Neural progenitor cell (in vitro differentiated cells): ENCODE data around the gene IFI27L1. TPM values are rescaled to one million over a fixed set of nuclear protein-coding genes. Genes with fewer than 3 reads are reported as not detected.
A peak's percentile ranks its signal among the peaks of the same experiment; 100 is the strongest.
"Not testable (repeated sequence)": the region's sequence is repeated elsewhere in the genome, so short reads cannot be mapped to it uniquely, and the experiment has no call there.

Experiments
- DNase-seq: peaks from one replicate; pipeline ENCODE4 v3.0.0-alpha.2; 2016; ENCODE audit warnings: low spot score
- H2AFZ ChIP-seq: fragments of 200-600 bp; sonication (generic); replicated peaks from 2 replicates; pipeline ENCODE4 v1.6.1; 2016; ENCODE audit warnings: antibody characterized with exemption
- H3F3A ChIP-seq: fragments of 200-600 bp; sonication (generic); 2 replicates; pipeline ENCODE4 v1.6.1; 2016; ENCODE audit warnings: antibody characterized with exemption, low read depth
- H3K27ac ChIP-seq: fragments of 200-600 bp; sonication (generic); 2 replicates; pipeline ENCODE4 v1.5.1; 2016; ENCODE audit warnings: mild to moderate bottlenecking
- H3K27me3 ChIP-seq: fragments of 200-600 bp; sonication (generic); 2 replicates; pipeline ENCODE4 v1.6.1; 2016; ENCODE audit warnings: mild to moderate bottlenecking, moderate library complexity
- H3K36me3 ChIP-seq: fragments of 200-600 bp; sonication (generic); 2 replicates; pipeline ENCODE4 v1.5.1; 2016
- H3K4me1 ChIP-seq: fragments of 200-600 bp; sonication (generic); 2 replicates; pipeline ENCODE4 v1.6.1; 2016; ENCODE audit warnings: mixed run types
- H3K4me2 ChIP-seq: fragments of 200-600 bp; sonication (generic); 2 replicates; pipeline ENCODE4 v1.6.1; 2016
- H3K4me3 ChIP-seq: fragments of 200-600 bp; sonication (generic); 2 replicates; pipeline ENCODE4 v1.5.1; 2016
- H3K79me2 ChIP-seq: fragments of 200-600 bp; sonication (generic); 2 replicates; pipeline ENCODE4 v1.6.1; 2016; ENCODE audit warnings: low read depth
- H3K9ac ChIP-seq: fragments of 200-600 bp; sonication (generic); 2 replicates; pipeline ENCODE4 v1.6.1; 2016
- H3K9me3 ChIP-seq: fragments of 200-600 bp; sonication (generic); 2 replicates; pipeline ENCODE4 v1.5.1; 2016; ENCODE audit warnings: low read depth
- H4K20me1 ChIP-seq: fragments of 200-600 bp; sonication (generic); 2 replicates; pipeline ENCODE4 v1.6.1; 2016; ENCODE audit warnings: low read depth
- H3K27ac Mint-ChIP-seq: 3 replicates; pipeline ENCODE4 v1.8.0; 2021; ENCODE audit warnings: mixed read lengths
- H3K27me3 Mint-ChIP-seq: 2 replicates; pipeline ENCODE4 v1.8.0; 2022; ENCODE audit warnings: low read depth, mild to moderate bottlenecking, inconsistent platforms, moderate library complexity, mixed read lengths; ENCODE audit not compliant: insufficient read depth
- H3K36me3 Mint-ChIP-seq: 3 replicates; pipeline ENCODE4 v1.8.0; 2021; ENCODE audit warnings: mixed read lengths
- H3K4me1 Mint-ChIP-seq: 3 replicates; pipeline ENCODE4 v1.8.0; 2021; ENCODE audit warnings: mixed read lengths
- H3K4me3 Mint-ChIP-seq: 3 replicates; pipeline ENCODE4 v1.8.0; 2021; ENCODE audit warnings: mild to moderate bottlenecking, moderate library complexity, mixed read lengths
- H3K9me3 Mint-ChIP-seq: 3 replicates; pipeline ENCODE4 v1.8.0; 2020; ENCODE audit warnings: mixed read lengths
- CTCF ChIP-seq: fragments of 200-600 bp; sonication (generic); IDR thresholded peaks from 2 replicates; pipeline ENCODE4 v1.5.1; 2017; ENCODE audit warnings: antibody characterized with exemption, mild to moderate bottlenecking
- EZH2 ChIP-seq: fragments of 200-600 bp; sonication (generic); IDR thresholded peaks from 2 replicates; pipeline ENCODE4 v1.6.1; 2017; ENCODE audit warnings: antibody characterized with exemption, mild to moderate bottlenecking, moderate library complexity
- EZH2phosphoT487 ChIP-seq: fragments of 200-600 bp; sonication (generic); IDR thresholded peaks from 2 replicates; pipeline ENCODE4 v1.6.1; 2017; ENCODE audit warnings: antibody characterized with exemption
- total RNA-seq: library from RNA; depleted of rRNA; stranded (reverse); fragments of >200 nt; gene quantifications from 2 replicates; pipeline ENCODE4 v1.2.3, GENCODE V29; 2015; ENCODE audit warnings: low replicate concordance

Gene IFI27L1
- total RNA-seq, 1 donor from 2014 or later = 10.8 TPM

GRCh38 chr14:94059998-94060397 is 21.1 kb upstream of the IFI27L1 start:
- H3K36me3 Mint-ChIP-seq = peaks cover 43% of the 10 kb centered on the region
- H3K4me1 Mint-ChIP-seq = no peaks in the 10 kb centered on the region
- Histone ChIP-seq H3F3A (no peaks in the 10 kb centered on the region), H3K4me3 (no peak overlapping the region), H4K20me1 (peaks cover 14% of the 10 kb centered on the region), H3K36me3 (no peaks in the 10 kb centered on the region), H3K4me2 (no peak overlapping the region), H3K27me3 (no peaks in the 10 kb centered on the region), H3K9me3 (no peaks in the 10 kb centered on the region), H3K27ac (no peak overlapping the region), H3K79me2 (peaks cover 25% of the 10 kb centered on the region), H3K9ac (no peak overlapping the region), H2AFZ (no peak overlapping the region), H3K4me1 (no peaks in the 10 kb centered on the region)
- H3K4me3 Mint-ChIP-seq = no peak overlapping the region
- peaks cover under 1% of the 10 kb centered on the region for H3K27me3 Mint-ChIP-seq
- no peak overlapping the region for H3K27ac Mint-ChIP-seq
- no peak for TF ChIP-seq EZH2
- TF ChIP-seq EZH2phosphoT487 = no peak
- no peak for TF ChIP-seq CTCF
- no peak for DNase-seq
- H3K9me3 Mint-ChIP-seq = no peaks in the 10 kb centered on the region

- H3K9me3 Mint-ChIP-seq = peaks cover 11% of the 10 kb centered on the region
These were observed 18.7 kb upstream of the IFI27L1 start for GRCh38 chr14:94062344-94062940.

GRCh38 chr14:94066089-94066676 is 14.9 kb upstream of the IFI27L1 start:
- Mint-ChIP-seq H3K36me3 (peaks cover 52% of the 10 kb centered on the region), H3K9me3 (peaks cover 44% of the 10 kb centered on the region), H3K27ac (peak overlapping the region; percentile 50), H3K4me3 (no peak overlapping the region), H3K27me3 (peaks cover 6% of the 10 kb centered on the region), H3K4me1 (peaks cover 5% of the 10 kb centered on the region)
- Histone ChIP-seq H3K9ac (no peak overlapping the region), H3F3A (no peaks in the 10 kb centered on the region), H3K27me3 (no peaks in the 10 kb centered on the region), H3K36me3 (no peaks in the 10 kb centered on the region), H4K20me1 (peaks cover 10% of the 10 kb centered on the region), H3K9me3 (no peaks in the 10 kb centered on the region), H3K79me2 (peaks cover 85% of the 10 kb centered on the region), H2AFZ (no peak overlapping the region), H3K4me3 (no peak overlapping the region), H3K4me2 (no peak overlapping the region), H3K27ac (no peak overlapping the region), H3K4me1 (peaks cover 8% of the 10 kb centered on the region)
- TF ChIP-seq EZH2 = no peak
- no peak for TF ChIP-seq CTCF
- TF ChIP-seq EZH2phosphoT487 = no peak
- no peak for DNase-seq

More at GRCh38 chr14:94062344-94062940, 18.7 kb upstream of the IFI27L1 start:
- Histone ChIP-seq H3K9ac (no peak overlapping the region), H3K79me2 (peaks cover 47% of the 10 kb centered on the region), H4K20me1 (peaks cover 14% of the 10 kb centered on the region), H3K4me3 (no peak overlapping the region), H3K9me3 (no peaks in the 10 kb centered on the region), H3K27ac (no peak overlapping the region), H2AFZ (no peak overlapping the region), H3K4me2 (no peak overlapping the region), H3K36me3 (no peaks in the 10 kb centered on the region), H3K4me1 (peaks cover 8% of the 10 kb centered on the region), H3F3A (no peaks in the 10 kb centered on the region), H3K27me3 (no peaks in the 10 kb centered on the region)
- no peak for DNase-seq
- TF ChIP-seq EZH2phosphoT487 (no peak), CTCF (no peak), EZH2 (no peak)
- Mint-ChIP-seq H3K27me3 (peaks cover 6% of the 10 kb centered on the region), H3K27ac (no peak overlapping the region), H3K4me1 (peaks cover 5% of the 10 kb centered on the region), H3K4me3 (no peak overlapping the region), H3K36me3 (peaks cover 37% of the 10 kb centered on the region)

GRCh38 chr14:94072076-94072475 is 9.0 kb upstream of the IFI27L1 start:
- peaks cover 15% of the 10 kb centered on the region for H3K9me3 ChIP-seq
- not testable (repeated sequence) for H3K27ac ChIP-seq, H4K20me1 ChIP-seq, H2AFZ ChIP-seq, DNase-seq, H3K4me2 ChIP-seq, H3K4me3 Mint-ChIP-seq, H3K27ac Mint-ChIP-seq, H3K4me1 ChIP-seq, H3K9ac ChIP-seq, H3K4me1 Mint-ChIP-seq, H3K27me3 ChIP-seq, H3K27me3 Mint-ChIP-seq, H3F3A ChIP-seq, H3K4me3 ChIP-seq
- H3K36me3 ChIP-seq = peaks cover 20% of the 10 kb centered on the region
- H3K9me3 Mint-ChIP-seq = peaks cover 70% of the 10 kb centered on the region
- peaks cover 65% of the 10 kb centered on the region for H3K36me3 Mint-ChIP-seq
- H3K79me2 ChIP-seq = peaks cover 100% of the 10 kb centered on the region
